Astrocyte of the cerebellum (primary cell): ENCODE measurements around the gene SEC61A1.

Experiments used
- DNase-seq: peaks from one replicate; pipeline ENCODE4 v3.0.0-alpha.2; 2011; ENCODE audit warnings: low read depth
- H3K4me3 ChIP-seq: 2 replicates; pipeline ENCODE4 v1.5.1; 2011; ENCODE audit warnings: mild to moderate bottlenecking, low read depth, low read length, moderate library complexity
- CTCF ChIP-seq: IDR thresholded peaks from 2 replicates; pipeline ENCODE4 v1.5.1; 2012; ENCODE audit warnings: low read length, low read depth, moderate library complexity, mild to moderate bottlenecking; ENCODE audit errors: missing control alignments
- in situ Hi-C: cut with HindIII; loops from 2 replicates; pipeline ENCODE4 v1.10.0; 2017; ENCODE audit warnings: low sequenced_read_pairs

SEC61A1 gene

GRCh38 chr3:128098234-128098633 is 46.0 kb downstream of the SEC61A1 start:
- in situ Hi-C loops, result loop anchor here (10.0 kb wide), 1 partner anchor 47 kb away; no protein-coding TSS in a partner anchor
- TF ChIP-seq CTCF, result no peak
- no peak overlapping the region for H3K4me3 ChIP-seq
- no peak for DNase-seq

- DNase-seq, result no peak
- no peak for TF ChIP-seq CTCF
- no peak overlapping the region for H3K4me3 ChIP-seq
- in situ Hi-C loops, result no loop called here
Measured at GRCh38 chr3:128100161-128100560, 47.9 kb downstream of the SEC61A1 start.

GRCh38 chr3:128100638-128101037 is 48.4 kb downstream of the SEC61A1 start:
- no peak for TF ChIP-seq CTCF
- no peak overlapping the region for H3K4me3 ChIP-seq
- in situ Hi-C loops, result no loop called here
- no peak for DNase-seq

DNA sequence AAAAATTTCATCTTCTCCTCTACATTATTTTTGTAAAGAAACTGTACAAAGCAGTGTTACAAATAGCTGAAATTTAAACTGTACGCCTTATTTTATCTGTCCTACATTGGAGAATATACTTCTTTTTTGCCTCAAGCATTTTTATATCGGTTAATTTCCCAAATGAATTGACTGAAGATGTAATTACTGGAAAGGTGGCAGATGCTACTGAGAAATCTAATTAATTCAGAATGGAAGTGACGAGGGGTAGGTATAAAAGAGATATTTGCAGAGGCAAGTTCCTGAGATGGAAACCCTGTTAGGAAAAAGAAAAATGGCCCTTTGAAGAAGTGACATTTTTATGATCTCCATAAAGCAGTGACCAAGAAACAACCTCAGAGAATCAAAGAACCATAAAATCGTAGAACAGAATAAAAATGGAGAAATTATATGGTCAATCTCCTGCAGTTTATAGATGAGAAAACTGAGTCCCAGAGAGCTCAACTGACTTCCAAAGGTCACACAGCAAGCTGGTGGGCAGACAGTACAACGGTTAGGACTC is 51.0 kb downstream of the SEC61A1 start:
- no peak for TF ChIP-seq CTCF
- DNase-seq, result no peak
- no peak overlapping the region for H3K4me3 ChIP-seq
- in situ Hi-C loops, result no loop called here

DNA sequence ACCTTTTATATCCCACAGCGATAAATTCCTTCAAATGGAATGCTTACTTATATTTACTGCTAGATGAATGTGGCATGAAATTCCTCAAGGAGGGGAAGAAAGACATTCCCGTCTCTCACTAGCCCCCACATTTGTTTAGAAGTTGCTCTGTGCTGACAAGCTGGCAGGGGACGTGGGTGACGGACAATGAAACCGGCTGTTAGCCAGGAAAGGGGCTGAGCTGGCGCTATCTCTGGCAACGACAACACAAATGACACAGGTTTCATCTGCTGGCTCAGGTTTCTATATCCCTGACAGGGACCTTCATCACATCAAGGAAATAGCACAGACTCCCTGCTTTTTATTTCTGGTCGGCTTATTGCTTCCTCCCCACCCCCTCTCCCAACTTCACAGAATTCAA is 55.6 kb downstream of the SEC61A1 start:
- no peak overlapping the region for H3K4me3 ChIP-seq
- in situ Hi-C loops, result no loop called here
- no peak for DNase-seq
- TF ChIP-seq CTCF, result no peak

GRCh38 chr3:128111147-128111546 is 58.9 kb downstream of the SEC61A1 start:
- H3K4me3 ChIP-seq, result no peak overlapping the region
- in situ Hi-C loops, result no loop called here
- no peak for DNase-seq
- TF ChIP-seq CTCF, result no peak
